Adrenal gland (tissue), 12 donors: Measurements from ENCODE around the gene ARL4A. TPM values are rescaled to one million over a fixed set of nuclear protein-coding genes. Genes with fewer than 3 reads are reported as not detected.
A peak's percentile ranks its signal among the peaks of the same experiment; 100 is the strongest.

Experiments used
- DNase-seq, 7 donors: peaks; one replicate each; pipeline ENCODE4 v3.0.0-alpha.2; 2019 to 2020
- H3K27ac ChIP-seq, 5 donors: fragments of 200-600 bp; sonication (generic) in 4 of 5; 1 replicate in 3 of 5; 2 replicates in 2 of 5; pipeline versions ENCODE4 v1.5.1 to v1.8.0; 2016 to 2020; ENCODE audit warnings: mild to moderate bottlenecking in 1 of 5
- H3K27me3 ChIP-seq: fragments of 200-600 bp; 2 replicates; pipeline ENCODE4 v1.8.0; 2021
- H3K36me3 ChIP-seq, 2 donors: fragments of 200-600 bp; replicated peaks in 1 of 2; 1 replicate in 1 of 2; 2 replicates in 1 of 2; pipeline versions ENCODE4 v1.5.1 to v1.8.0; 2018 to 2022
- H3K4me1 ChIP-seq, 2 donors: fragments of 200-600 bp; replicated peaks in 1 of 2; 1 replicate in 1 of 2; 2 replicates in 1 of 2; pipeline versions ENCODE4 v1.5.1 to v1.8.0; 2018 to 2021
- H3K4me3 ChIP-seq, 4 donors: fragments of 200-600 bp; sonication (generic) in 3 of 4; one replicate each; pipeline ENCODE4 v1.5.1; 2016 to 2018
- H3K9me3 ChIP-seq, 3 donors: fragments of 200-600 bp; sonication (generic) in 1 of 3; replicated peaks in 1 of 3; 1 replicate in 2 of 3; 2 replicates in 1 of 3; pipeline versions ENCODE4 v1.5.1 to v1.8.0; 2016 to 2021
- CTCF ChIP-seq, 6 experiments: fragments of 450-650 bp in 4 of 6; fragments of 200-600 bp in 2 of 6; sonication (generic) in 1 of 6; IDR thresholded peaks; 1 replicate in 5 of 6; 2 replicates in 1 of 6; pipeline versions ENCODE4 v1.5.1 to v1.8.0; 2016 to 2021; ENCODE audit warnings: antibody characterized with exemption in 6 of 6, mild to moderate bottlenecking in 2 of 6, moderate library complexity in 1 of 6
- POLR2A ChIP-seq, 2 donors: fragments of 450-650 bp; IDR thresholded peaks; one replicate each; pipeline ENCODE4 v1.6.1; 2017; ENCODE audit warnings: antibody characterized with exemption in 2 of 2, mild to moderate bottlenecking in 2 of 2, moderate library complexity in 1 of 2
- WGBS, 4 donors: extraction: QIAGEN DNeasy Blood & Tissue Kit in 2 of 4; methylation state at CpG; one replicate each; pipeline versions ENCODE4 v1.1.5 to v1.1.7; 2013 to 2017; 5-methylcytosine and 5-hydroxymethylcytosine counted together
- intact Hi-C, 2 donors: fragments of 100-400 bp; cut with DNase I; formaldehyde crosslinking; loops; one replicate each; pipeline versions ENCODE4 v1.14.1 to v1.15.0; 2022 to 2023
- polyA plus RNA-seq, 3 donors: library from polyadenylated mRNA; stranded (reverse); fragments of 200-250 nt in 2 of 3; fragments of 350-450 nt in 1 of 3; fragmentation: Illumina TruSeq in 1 of 3; extraction: RNeasy Lipid Tissue Mini Kit (QIAGEN cat#74804) in 1 of 3; gene quantifications; one replicate each; pipeline ENCODE4 v1.2.3, GENCODE V29; 2013 to 2014
- total RNA-seq, 9 donors: library from RNA; depleted of rRNA in 4 of 9; stranded (reverse); fragments of >200 nt in 4 of 9; fragments of 120-200 nt in 1 of 9; fragmentation: NEBNext Ultra II Directional in 1 of 9; extraction: Animal tissue kit (Norgen Biotek cat#: 25700) in 1 of 9; gene quantifications; one replicate each; pipeline versions ENCODE4 v1.1.0 to v1.2.4, GENCODE V29; 2013 to 2023
- donor health status: healthy with polysubstance abuse.
- donor health status: Bipolar disorder and iron deficiency.
- donor health status: DM: yes; HTN: yes; CAD: no.
- donor health status: DM: no; HTN: no; CAD: no.
- donor health status: DM: no; HTN: no; CAD: no.
- donor health status: DM: yes; HTN: yes; CAD: no.

ARL4A gene
- total and polyA plus RNA-seq, 12 donors: 7.7 to 27.8 (median 10.1) TPM

- Histone ChIP-seq H3K4me1 (peaks cover 0 to 5% of the 10 kb centered on the region in 2 donors), H3K27me3 (no peaks in the 10 kb centered on the region), H3K9me3 (no peaks in the 10 kb centered on the region), H3K4me3 (no peak overlapping the region), H3K27ac (no peak overlapping the region), H3K36me3 (no peaks in the 10 kb centered on the region)
- WGBS, 4 donors: 36 to 62% (median 49%) methylated on average over 2 of the region's 2 CpGs
- TF ChIP-seq CTCF (IDR thresholded peaks at IDR 0.05): peak in 5 of 6 experiments; percentile 20 to 41 (median 27)
- no peak for TF ChIP-seq POLR2A (IDR thresholded peaks at IDR 0.05)
- intact Hi-C loops: loop anchor here in 1 of 2 donors (10.0 kb wide), 1 partner anchor 581 kb away; no protein-coding TSS in a partner anchor
- no peak for DNase-seq
These were observed 3.5 kb upstream of the ARL4A start for GRCh38 chr7:12683678-12684585.

GRCh38 chr7:12684733-12685132 is 2.7 kb upstream of the ARL4A start:
- intact Hi-C loops: loop anchor here in 1 of 2 donors (10.0 kb wide), 1 partner anchor 580 kb away; no protein-coding TSS in a partner anchor
- no peak overlapping the region for H3K4me3 ChIP-seq
- no peak for TF ChIP-seq POLR2A (IDR thresholded peaks at IDR 0.05)
- TF ChIP-seq CTCF (IDR thresholded peaks at IDR 0.05): no peak
- H3K27ac ChIP-seq: no peak overlapping the region
- H3K4me1 ChIP-seq: peaks cover 0 to 5% of the 10 kb centered on the region in 2 donors
- no peaks in the 10 kb centered on the region for H3K36me3 ChIP-seq
- no peak for DNase-seq
- 93 to 94% (median 94%) methylated on average over 19 of the region's 19 CpGs for WGBS, 4 donors
- H3K27me3 ChIP-seq: no peaks in the 10 kb centered on the region
- no peaks in the 10 kb centered on the region for H3K9me3 ChIP-seq

GRCh38 chr7:12685550-12685949 is 1.9 kb upstream of the ARL4A start:
- no peaks in the 10 kb centered on the region for H3K36me3 ChIP-seq
- 70 to 80% (median 78%) methylated on average over 13 of the region's 13 CpGs for WGBS, 4 donors
- no peak overlapping the region for H3K4me3 ChIP-seq
- peaks cover 0 to 5% of the 10 kb centered on the region in 2 donors for H3K4me1 ChIP-seq
- H3K27ac ChIP-seq: no peak overlapping the region
- DNase-seq: peak in 4 of 7 donors; percentile 24 to 55 (median 30)
- TF ChIP-seq POLR2A (IDR thresholded peaks at IDR 0.05): no peak
- peak in 3 of 6 experiments; percentile 8 to 43 (median 26) for TF ChIP-seq CTCF (IDR thresholded peaks at IDR 0.05)
- no peaks in the 10 kb centered on the region for H3K9me3 ChIP-seq
- intact Hi-C loops: loop anchor here in 1 of 2 donors (10.0 kb wide), 1 partner anchor 579 kb away; no protein-coding TSS in a partner anchor
- H3K27me3 ChIP-seq: no peaks in the 10 kb centered on the region

- Histone ChIP-seq H3K4me1 (peaks cover 0 to 5% of the 10 kb centered on the region in 2 donors), H3K9me3 (no peaks in the 10 kb centered on the region), H3K27ac (peak overlapping the region; percentile 14 to 95 (median 85)), H3K36me3 (no peaks in the 10 kb centered on the region), H3K27me3 (no peaks in the 10 kb centered on the region), H3K4me3 (peak overlapping the region in 3 of 4 donors; percentile 64 to 89 (median 79))
- WGBS, 4 donors: 2 to 18% (median 8%) methylated on average over 10 to 54 of the region's 54 CpGs
- intact Hi-C loops: loop anchor here in 1 of 2 donors (10.0 kb wide), 1 partner anchor 578 kb away; no protein-coding TSS in a partner anchor
- peak; percentile 92 to 96 (median 96) for DNase-seq
- TF ChIP-seq POLR2A (IDR thresholded peaks at IDR 0.05): peak in 1 of 2 donors; percentile 23
- peak; percentile 45 to 99 (median 78) for TF ChIP-seq CTCF (IDR thresholded peaks at IDR 0.05)
These were observed 1.1 kb upstream of the ARL4A start for GRCh38 chr7:12686234-12686890.
